GM13976 (cell line): Measurements from ENCODE around the gene PRR5L.

Experiments
- DNase-seq: peaks from one replicate; pipeline ENCODE4 v3.0.0; 2012; ENCODE audit warnings: low spot score
- in situ Hi-C: fragments of 300-500 bp; cut with MboI; formaldehyde crosslinking; loops from one replicate; pipeline ENCODE4 v1.12.0; 2022; ENCODE audit warnings: low sequenced_read_pairs, mixed read lengths, inconsistent platforms; ENCODE audit not compliant: unreplicated experiment
- TF ChIP-seq, protein P1 (sequence below): IDR thresholded peaks from 2 replicates; pipeline ENCODE4 v1.5.1; 2012; ENCODE audit warnings: borderline replicate concordance, mild to moderate bottlenecking; ENCODE audit not compliant: insufficient read depth; ENCODE audit errors: extremely low read depth, missing control alignments, control extremely low read depth

The PRR5L gene

DNA sequence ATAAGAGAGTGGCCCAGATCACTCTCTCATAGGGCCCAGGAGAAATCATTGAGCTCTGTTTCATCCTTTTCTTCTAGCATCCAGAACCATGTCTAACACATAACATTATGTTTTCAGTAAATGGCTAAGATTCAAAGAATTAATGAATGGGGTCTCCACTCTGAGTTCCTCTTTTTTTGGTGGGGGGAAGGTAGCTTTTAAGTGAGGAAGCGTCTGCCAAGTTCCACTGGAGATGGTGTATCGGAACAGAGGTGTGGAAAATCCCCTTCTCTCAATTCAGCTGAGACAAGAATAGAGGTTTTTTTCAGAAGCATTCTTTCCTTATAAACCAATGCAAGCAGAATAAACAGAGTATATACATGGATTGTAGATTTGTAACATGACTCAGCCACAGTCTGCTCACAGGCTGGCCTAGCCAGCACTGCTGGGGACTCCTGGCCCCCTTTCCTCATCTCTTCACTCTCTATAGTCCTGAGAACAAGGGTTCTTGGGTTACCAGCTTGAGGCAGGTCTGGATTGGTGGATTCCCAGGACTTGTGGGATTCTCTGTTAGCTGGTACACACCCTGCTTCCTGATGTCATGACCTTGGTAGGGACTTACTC, 116.8 kb downstream of the PRR5L start:
- in situ Hi-C loops: no loop called here
- TF ChIP-seq, protein P1, sequence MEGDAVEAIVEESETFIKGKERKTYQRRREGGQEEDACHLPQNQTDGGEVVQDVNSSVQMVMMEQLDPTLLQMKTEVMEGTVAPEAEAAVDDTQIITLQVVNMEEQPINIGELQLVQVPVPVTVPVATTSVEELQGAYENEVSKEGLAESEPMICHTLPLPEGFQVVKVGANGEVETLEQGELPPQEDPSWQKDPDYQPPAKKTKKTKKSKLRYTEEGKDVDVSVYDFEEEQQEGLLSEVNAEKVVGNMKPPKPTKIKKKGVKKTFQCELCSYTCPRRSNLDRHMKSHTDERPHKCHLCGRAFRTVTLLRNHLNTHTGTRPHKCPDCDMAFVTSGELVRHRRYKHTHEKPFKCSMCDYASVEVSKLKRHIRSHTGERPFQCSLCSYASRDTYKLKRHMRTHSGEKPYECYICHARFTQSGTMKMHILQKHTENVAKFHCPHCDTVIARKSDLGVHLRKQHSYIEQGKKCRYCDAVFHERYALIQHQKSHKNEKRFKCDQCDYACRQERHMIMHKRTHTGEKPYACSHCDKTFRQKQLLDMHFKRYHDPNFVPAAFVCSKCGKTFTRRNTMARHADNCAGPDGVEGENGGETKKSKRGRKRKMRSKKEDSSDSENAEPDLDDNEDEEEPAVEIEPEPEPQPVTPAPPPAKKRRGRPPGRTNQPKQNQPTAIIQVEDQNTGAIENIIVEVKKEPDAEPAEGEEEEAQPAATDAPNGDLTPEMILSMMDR: no peak
- DNase-seq: no peak

DNA sequence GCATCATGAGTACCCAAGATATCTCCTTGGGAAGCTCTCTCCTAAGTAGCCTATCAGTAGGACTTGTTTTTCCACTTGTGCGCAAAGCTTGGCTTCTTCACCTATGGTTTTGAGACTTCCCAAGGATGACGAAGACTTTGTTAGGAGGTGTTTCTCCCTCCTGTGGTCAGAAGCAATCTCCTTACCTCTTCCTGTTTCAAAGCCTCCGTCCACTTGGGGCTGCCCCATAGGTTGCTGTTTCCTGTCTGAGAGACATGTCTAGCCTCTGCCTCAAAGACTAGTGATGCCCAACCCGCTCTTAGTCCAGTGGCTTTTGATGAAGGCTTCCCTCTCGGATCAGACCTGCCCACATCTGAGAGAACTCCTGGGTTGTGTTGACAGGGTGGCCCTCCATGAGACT, 121.1 kb downstream of the PRR5L start:
- TF ChIP-seq, protein P1: no peak
- DNase-seq: no peak
- in situ Hi-C loops: no loop called here

DNA sequence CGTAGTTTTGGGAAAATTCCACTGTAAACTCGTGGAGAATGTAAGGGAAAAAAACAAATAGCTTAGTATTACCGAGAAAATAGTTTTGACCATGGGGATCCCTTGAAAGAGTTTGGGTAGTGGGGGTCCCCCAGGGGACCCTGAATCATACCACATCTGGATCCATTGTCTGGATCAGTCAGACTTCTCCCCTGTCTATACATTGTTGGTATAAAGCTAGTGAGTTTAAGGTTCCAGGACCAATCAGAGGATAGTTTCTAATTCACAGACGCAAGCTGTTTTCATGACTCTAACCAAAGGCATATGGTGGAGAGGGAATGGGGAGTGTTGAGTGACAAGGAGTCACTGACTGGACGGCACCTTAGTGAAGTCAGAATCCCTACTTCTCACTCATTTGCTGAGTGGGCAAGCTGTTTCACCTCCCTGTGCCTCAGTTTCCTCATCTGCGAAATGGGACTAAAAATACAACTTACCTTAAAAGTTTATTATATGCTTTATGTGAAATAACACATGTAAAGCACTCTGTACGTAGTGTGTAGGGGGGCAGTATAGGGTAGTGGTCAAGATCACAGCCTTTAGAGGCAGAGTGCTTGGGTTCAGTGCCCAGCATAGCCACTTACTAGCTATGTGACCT, 123.8 kb downstream of the PRR5L start:
- no peak for DNase-seq
- in situ Hi-C loops: no loop called here
- TF ChIP-seq, protein P1: no peak

DNA sequence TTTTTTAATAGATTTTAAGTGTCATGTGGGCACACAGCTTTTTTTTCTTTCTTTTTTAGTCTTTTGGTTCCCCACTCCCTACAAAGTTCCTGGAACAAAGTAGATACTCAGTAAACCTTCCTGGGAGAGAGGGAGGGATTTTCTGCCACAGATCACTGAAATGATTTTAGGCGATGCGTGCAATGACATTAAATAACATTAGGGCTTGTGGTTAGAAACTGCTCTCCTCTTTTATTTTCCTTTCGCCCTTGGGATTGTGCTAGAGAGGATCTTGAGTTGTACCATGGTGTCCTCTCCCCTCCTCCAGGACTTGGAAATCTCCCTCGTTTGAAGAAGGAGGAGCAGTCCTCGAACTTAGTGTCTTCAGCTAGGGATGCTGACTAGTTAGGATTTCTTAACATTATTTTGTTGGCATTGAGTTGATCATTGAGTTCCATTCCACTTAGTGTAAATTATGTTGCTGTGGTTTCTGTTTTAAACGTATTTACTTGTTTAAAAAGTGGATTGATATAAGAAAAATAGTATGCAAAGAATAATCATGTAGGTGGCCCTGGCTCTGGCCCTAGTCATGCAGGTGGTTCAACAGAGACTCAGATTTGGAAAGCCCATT, 125.6 kb downstream of the PRR5L start:
- in situ Hi-C loops: no loop called here
- DNase-seq: no peak
- TF ChIP-seq, protein P1: no peak

DNA sequence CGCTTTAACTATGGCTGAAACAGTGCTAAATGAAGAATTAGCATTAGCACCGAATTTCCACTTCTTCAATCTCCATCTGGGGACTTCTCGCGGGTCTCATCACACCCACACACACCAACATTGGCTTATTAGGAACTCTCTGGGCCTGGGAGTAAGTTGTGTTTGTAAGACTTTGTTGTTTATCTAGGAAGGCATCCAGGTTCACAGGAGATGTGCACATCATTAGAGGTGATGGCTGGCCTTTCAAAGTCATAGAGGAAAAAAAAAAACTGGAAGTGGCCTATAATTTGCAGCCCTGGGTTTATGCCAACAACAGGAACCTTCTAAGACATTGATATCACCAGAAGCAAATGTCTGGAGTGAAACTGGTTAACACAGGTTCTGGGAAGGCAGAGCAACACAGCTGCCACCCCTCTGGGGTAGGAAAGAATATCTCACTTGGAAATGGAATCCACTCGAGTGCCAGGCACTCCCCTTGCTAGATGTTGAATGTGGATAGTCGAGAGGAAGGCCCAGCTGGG, 129.5 kb downstream of the PRR5L start:
- in situ Hi-C loops: no loop called here
- TF ChIP-seq, protein P1: no peak
- DNase-seq: no peak

DNA sequence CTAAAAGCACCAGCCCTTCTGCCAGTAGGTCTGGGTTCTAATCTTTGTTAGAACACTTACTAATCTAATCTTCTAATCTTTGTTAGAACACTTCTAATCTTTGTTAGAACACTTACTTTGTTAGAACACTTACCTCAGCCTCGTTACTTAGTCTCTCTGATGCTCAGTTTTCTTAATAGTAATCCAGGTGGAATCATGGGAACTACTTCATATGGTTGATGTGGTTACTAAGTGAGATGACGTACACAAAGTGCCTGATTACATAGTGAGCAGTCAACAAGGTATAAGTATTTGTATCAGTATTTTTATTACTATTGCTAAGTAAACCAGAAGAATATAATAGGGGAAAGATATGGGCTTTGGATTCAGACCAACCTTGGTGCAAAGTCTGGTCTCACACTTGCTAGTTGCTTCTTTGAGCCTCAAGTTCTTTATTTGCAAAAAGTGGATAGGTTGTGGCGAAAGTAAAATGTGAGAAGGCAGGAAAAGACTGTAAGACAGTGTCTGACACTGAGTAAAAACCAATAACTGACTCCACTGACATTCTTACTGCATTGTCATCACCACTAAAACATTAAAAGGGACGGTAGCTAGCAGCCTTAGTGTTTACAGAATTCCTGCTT, 130.2 kb downstream of the PRR5L start:
- DNase-seq: no peak
- in situ Hi-C loops: no loop called here
- TF ChIP-seq, protein P1: no peak
